SU-DHL-6 (cell line): ENCODE results near the gene MPZL2.

Experiments
- H2AFZ ChIP-seq: fragments of 200-600 bp; sonication (generic); 2 replicates; pipeline ENCODE4 v1.6.1; 2014; ENCODE audit warnings: low read depth, mild to moderate bottlenecking, moderate library complexity, mixed read lengths, antibody characterized with exemption, low read length; ENCODE audit not compliant: severe bottlenecking
- H3F3A ChIP-seq: fragments of 200-600 bp; shearing (Covaris generic); 2 replicates; pipeline ENCODE4 v1.6.0; 2016; ENCODE audit warnings: antibody characterized with exemption, mild to moderate bottlenecking; ENCODE audit not compliant: insufficient read depth
- H3K27ac ChIP-seq: fragments of 200-600 bp; sonication (generic); 2 replicates; pipeline ENCODE4 v1.5.1; 2016; ENCODE audit warnings: low read depth, mild to moderate bottlenecking, low read length, moderate library complexity, mixed read lengths
- H3K27me3 ChIP-seq: fragments of 200-600 bp; sonication (generic), shearing (Covaris generic); 2 replicates; pipeline ENCODE4 v1.6.0; 2014; ENCODE audit warnings: mild to moderate bottlenecking, low read length
- H3K36me3 ChIP-seq: fragments of 200-600 bp; sonication (generic); 2 replicates; pipeline ENCODE4 v1.6.1; 2014; ENCODE audit warnings: mild to moderate bottlenecking, low read length, mixed read lengths
- H3K4me2 ChIP-seq: fragments of 300-600, 200-600 bp; shearing (Covaris generic), sonication (generic); 2 replicates; pipeline ENCODE4 v1.6.0; 2014; ENCODE audit warnings: low read length, low read depth, mild to moderate bottlenecking; ENCODE audit not compliant: poor library complexity, severe bottlenecking
- H3K4me3 ChIP-seq: fragments of 200-600 bp; sonication (generic); 2 replicates; pipeline ENCODE4 v1.5.1; 2014; ENCODE audit warnings: antibody characterized with exemption, low read length, mild to moderate bottlenecking, mixed read lengths; ENCODE audit not compliant: insufficient read depth, poor library complexity, severe bottlenecking
- H3K79me2 ChIP-seq: fragments of 200-600 bp; sonication (generic); 2 replicates; pipeline ENCODE4 v1.6.1; 2014; ENCODE audit warnings: mild to moderate bottlenecking, low read length, moderate library complexity; ENCODE audit not compliant: insufficient read depth
- H3K9ac ChIP-seq: fragments of 200-600 bp; sonication (generic); 2 replicates; pipeline ENCODE4 v1.7.0; 2014; ENCODE audit warnings: mild to moderate bottlenecking, low read length
- H3K9me2 ChIP-seq: fragments of 200-600 bp; sonication (generic); replicated peaks from 2 replicates; pipeline ENCODE4 v1.6.1; 2014; ENCODE audit warnings: low read length; ENCODE audit not compliant: insufficient read depth
- H3K9me3 ChIP-seq: fragments of 200-600 bp; sonication (generic); 2 replicates; pipeline ENCODE4 v1.6.1; 2014; ENCODE audit warnings: low read length, mixed read lengths; ENCODE audit not compliant: insufficient read depth
- H4K20me1 ChIP-seq: fragments of 200-600 bp; sonication (generic); 2 replicates; pipeline ENCODE4 v1.6.1; 2014; ENCODE audit warnings: low read depth, mild to moderate bottlenecking, antibody characterized with exemption, low read length, moderate library complexity, mixed read lengths
- CTCF ChIP-seq: fragments of 200-600 bp; sonication (generic); IDR thresholded peaks from one replicate; pipeline ENCODE4 v1.5.1; 2017; ENCODE audit warnings: antibody characterized with exemption, mild to moderate bottlenecking, low read length, moderate library complexity; ENCODE audit not compliant: insufficient read depth, poor library complexity, severe bottlenecking
- EZH2phosphoT487 ChIP-seq: fragments of 200-600 bp; sonication (generic), shearing (Covaris generic); conservative IDR thresholded peaks from 2 replicates; pipeline ENCODE4 v1.6.1; 2018; ENCODE audit warnings: mild to moderate bottlenecking, antibody characterized with exemption, low read length, moderate library complexity, mixed read lengths

MPZL2 gene

GRCh38 chr11:118290923-118291322 lies 26.8 kb upstream of the MPZL2 start:
- no peaks in the 10 kb centered on the region for H4K20me1 ChIP-seq
- no peaks in the 10 kb centered on the region for H3F3A ChIP-seq
- no peak overlapping the region for H2AFZ ChIP-seq
- H3K9me3 ChIP-seq: no peaks in the 10 kb centered on the region
- no peak overlapping the region for H3K9ac ChIP-seq
- TF ChIP-seq EZH2phosphoT487 (no peak), CTCF (no peak)
- H3K9me2 ChIP-seq: no peaks in the 10 kb centered on the region
- H3K4me2 ChIP-seq: no peak overlapping the region
- H3K27me3 ChIP-seq: no peaks in the 10 kb centered on the region
- H3K27ac ChIP-seq: no peak overlapping the region
- no peaks in the 10 kb centered on the region for H3K36me3 ChIP-seq
- H3K79me2 ChIP-seq: no peaks in the 10 kb centered on the region
- H3K4me3 ChIP-seq: no peak overlapping the region

- Histone ChIP-seq H2AFZ (no peak overlapping the region), H3K36me3 (no peaks in the 10 kb centered on the region), H3F3A (no peaks in the 10 kb centered on the region), H4K20me1 (no peaks in the 10 kb centered on the region), H3K4me2 (no peak overlapping the region), H3K79me2 (no peaks in the 10 kb centered on the region), H3K9me3 (no peaks in the 10 kb centered on the region), H3K9ac (no peak overlapping the region), H3K4me3 (no peak overlapping the region), H3K9me2 (no peaks in the 10 kb centered on the region), H3K27me3 (no peaks in the 10 kb centered on the region), H3K27ac (no peak overlapping the region)
- TF ChIP-seq EZH2phosphoT487 (no peak), CTCF (no peak)
Observed at GRCh38 chr11:118289401-118289800, 25.3 kb upstream of the MPZL2 start.

DNA sequence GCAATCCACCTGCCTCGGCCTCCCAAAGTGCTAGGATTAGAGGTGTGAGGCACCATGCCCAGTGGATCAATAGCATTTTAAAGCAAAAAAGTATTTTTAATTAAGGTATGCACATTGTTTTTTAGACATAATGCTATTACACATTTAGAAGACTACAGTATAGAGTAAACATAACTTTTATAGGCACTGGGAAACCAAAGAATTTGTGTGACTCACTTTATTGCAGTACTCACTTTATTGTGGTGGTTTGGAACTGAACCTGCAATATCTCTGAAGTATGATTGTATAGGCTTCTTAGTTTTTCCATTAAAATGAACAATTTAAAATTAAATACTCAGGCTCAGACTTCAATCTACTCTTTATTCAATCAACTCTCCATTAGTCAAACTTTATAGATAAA lies 22.9 kb upstream of the MPZL2 start:
- no peaks in the 10 kb centered on the region for H3F3A ChIP-seq
- no peaks in the 10 kb centered on the region for H3K36me3 ChIP-seq
- no peaks in the 10 kb centered on the region for H3K9me3 ChIP-seq
- no peak overlapping the region for H3K4me3 ChIP-seq
- H2AFZ ChIP-seq: no peak overlapping the region
- no peaks in the 10 kb centered on the region for H3K27me3 ChIP-seq
- no peaks in the 10 kb centered on the region for H3K9me2 ChIP-seq
- H4K20me1 ChIP-seq: no peaks in the 10 kb centered on the region
- H3K27ac ChIP-seq: no peak overlapping the region
- TF ChIP-seq EZH2phosphoT487 (no peak), CTCF (no peak)
- H3K9ac ChIP-seq: no peak overlapping the region
- H3K79me2 ChIP-seq: no peaks in the 10 kb centered on the region
- no peak overlapping the region for H3K4me2 ChIP-seq

DNA sequence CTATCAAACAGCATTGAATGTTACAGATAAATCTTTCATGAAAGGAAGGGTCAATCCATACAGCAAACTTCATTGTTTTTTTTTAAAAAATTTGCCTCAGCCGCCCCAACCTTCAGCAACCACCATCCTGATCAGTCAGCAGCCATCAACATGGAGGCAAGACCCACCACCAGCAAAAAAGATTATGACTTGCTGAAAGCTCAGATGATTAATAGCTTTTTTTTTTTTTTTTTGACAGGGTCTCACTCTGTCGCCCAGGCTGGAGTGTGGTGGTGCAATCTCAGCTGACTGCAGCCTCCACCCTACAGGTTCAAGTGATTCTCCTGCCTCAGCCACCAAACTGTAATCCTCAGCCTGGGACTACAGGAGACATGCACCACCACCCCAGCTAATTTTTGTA lies 22.4 kb upstream of the MPZL2 start:
- H3K9me2 ChIP-seq: no peaks in the 10 kb centered on the region
- no peak overlapping the region for H3K27ac ChIP-seq
- no peaks in the 10 kb centered on the region for H3K9me3 ChIP-seq
- H3F3A ChIP-seq: no peaks in the 10 kb centered on the region
- no peak overlapping the region for H3K4me2 ChIP-seq
- no peak overlapping the region for H3K9ac ChIP-seq
- no peaks in the 10 kb centered on the region for H3K27me3 ChIP-seq
- TF ChIP-seq EZH2phosphoT487 (no peak), CTCF (no peak)
- no peak overlapping the region for H2AFZ ChIP-seq
- H3K36me3 ChIP-seq: no peaks in the 10 kb centered on the region
- H4K20me1 ChIP-seq: no peaks in the 10 kb centered on the region
- no peak overlapping the region for H3K4me3 ChIP-seq
- H3K79me2 ChIP-seq: no peaks in the 10 kb centered on the region
